Vagina (tissue), 2 donors: ENCODE data around the gene CMYA5.

ENCODE experiments used
- POLR2A ChIP-seq, 2 donors: fragments of 450-650 bp; IDR thresholded peaks; one replicate each; pipeline ENCODE4 v1.6.1; 2017; ENCODE audit warnings: antibody characterized with exemption in 2 of 2, mild to moderate bottlenecking in 2 of 2, moderate library complexity in 2 of 2
- TF ChIP-seq, protein P1 (sequence below), 3 experiments: fragments of 450-650 bp in 2 of 3; fragments of 200-600 bp in 1 of 3; sonication (generic) in 1 of 3; IDR thresholded peaks; one replicate each; pipeline ENCODE4 v1.5.1; 2017 to 2019; ENCODE audit warnings: antibody characterized with exemption in 3 of 3, mild to moderate bottlenecking in 2 of 3, moderate library complexity in 2 of 3

DNA sequence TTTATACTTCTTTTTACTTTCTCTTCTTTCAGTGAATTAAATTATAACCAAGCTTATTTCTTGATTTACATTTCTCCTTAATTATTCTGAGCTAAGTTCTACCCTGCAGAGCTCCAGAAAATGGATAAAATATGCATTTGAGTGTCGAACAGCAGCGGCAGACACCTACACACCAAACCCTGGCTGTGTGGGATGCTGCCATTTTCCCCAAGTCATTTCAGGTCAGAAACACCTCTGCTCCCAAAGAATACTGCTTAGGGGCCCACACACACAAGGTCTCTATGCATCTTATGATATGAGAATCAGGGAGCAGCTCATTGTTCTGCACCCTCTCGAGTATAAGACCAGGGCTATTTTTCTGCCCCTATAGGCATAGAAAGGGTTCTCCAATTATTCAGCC lies 122.3 kb downstream of the CMYA5 start:
- no peak for TF ChIP-seq POLR2A (IDR thresholded peaks at IDR 0.05)
- TF ChIP-seq, protein P1, sequence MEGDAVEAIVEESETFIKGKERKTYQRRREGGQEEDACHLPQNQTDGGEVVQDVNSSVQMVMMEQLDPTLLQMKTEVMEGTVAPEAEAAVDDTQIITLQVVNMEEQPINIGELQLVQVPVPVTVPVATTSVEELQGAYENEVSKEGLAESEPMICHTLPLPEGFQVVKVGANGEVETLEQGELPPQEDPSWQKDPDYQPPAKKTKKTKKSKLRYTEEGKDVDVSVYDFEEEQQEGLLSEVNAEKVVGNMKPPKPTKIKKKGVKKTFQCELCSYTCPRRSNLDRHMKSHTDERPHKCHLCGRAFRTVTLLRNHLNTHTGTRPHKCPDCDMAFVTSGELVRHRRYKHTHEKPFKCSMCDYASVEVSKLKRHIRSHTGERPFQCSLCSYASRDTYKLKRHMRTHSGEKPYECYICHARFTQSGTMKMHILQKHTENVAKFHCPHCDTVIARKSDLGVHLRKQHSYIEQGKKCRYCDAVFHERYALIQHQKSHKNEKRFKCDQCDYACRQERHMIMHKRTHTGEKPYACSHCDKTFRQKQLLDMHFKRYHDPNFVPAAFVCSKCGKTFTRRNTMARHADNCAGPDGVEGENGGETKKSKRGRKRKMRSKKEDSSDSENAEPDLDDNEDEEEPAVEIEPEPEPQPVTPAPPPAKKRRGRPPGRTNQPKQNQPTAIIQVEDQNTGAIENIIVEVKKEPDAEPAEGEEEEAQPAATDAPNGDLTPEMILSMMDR (IDR thresholded peaks at IDR 0.05) = no peak
